ENCODE results near the gene FBXO40. TPM values are rescaled to one million over a fixed set of nuclear protein-coding genes. Genes with fewer than 3 reads are reported as not detected.
"Not testable (repeated sequence)": the region's sequence is repeated elsewhere in the genome, so short reads cannot be mapped to it uniquely, and the experiment has no call there.

Gene FBXO40
- total RNA-seq, 1 experiment from 2014 or later: not detected

DNA sequence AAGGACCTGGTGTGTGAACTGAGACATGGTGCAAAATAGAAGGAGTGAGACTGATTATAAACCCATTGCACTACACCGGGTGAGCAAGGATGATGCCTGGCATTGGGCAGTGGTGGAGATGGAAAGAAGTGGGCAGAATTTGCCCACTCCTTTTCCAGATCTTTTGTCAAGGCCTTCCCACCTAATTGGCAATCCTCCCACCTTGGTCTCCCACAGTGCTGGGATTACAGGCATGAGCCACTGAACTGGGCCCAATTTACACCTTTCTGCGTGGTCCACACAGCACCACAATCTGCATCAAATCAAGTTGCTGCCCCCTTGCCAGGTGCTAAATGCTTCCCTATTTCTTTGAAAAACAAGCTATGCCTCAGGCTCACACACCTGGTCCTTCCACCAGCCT is 5.4 kb downstream of the FBXO40 start:
- DNase-seq (ENCODE audit: low spot score): no peak
- ChIA-PET POLR2A (ENCODE audit: low non-redundant PET) (no interaction called here), CTCF (no interaction called here)
- Histone ChIP-seq H3K4me3 (ENCODE audit: low read depth, low read length, poor library complexity, severe bottlenecking) (no peak overlapping the region), H3K27me3 (replicated peaks; ENCODE audit: insufficient read depth, low read depth, low read length, poor library complexity) (no peaks in the 10 kb centered on the region), H3K27ac (ENCODE audit: low read depth, low read length, poor library complexity, severe bottlenecking) (no peak overlapping the region), H3K9me3 (ENCODE audit: low read depth, low read length, poor library complexity, severe bottlenecking) (no peaks in the 10 kb centered on the region), H3K4me1 (ENCODE audit: insufficient read depth, low read length, poor library complexity, severe bottlenecking) (no peaks in the 10 kb centered on the region), H3K36me3 (ENCODE audit: insufficient read depth, low read length, poor library complexity, severe bottlenecking) (no peaks in the 10 kb centered on the region)
- intact Hi-C loops (cut with micrococcal nuclease; ENCODE audit: unreplicated experiment): no loop called here
- BruUV-seq (replicated peaks): no TSS peak
- TF ChIP-seq, protein P1, sequence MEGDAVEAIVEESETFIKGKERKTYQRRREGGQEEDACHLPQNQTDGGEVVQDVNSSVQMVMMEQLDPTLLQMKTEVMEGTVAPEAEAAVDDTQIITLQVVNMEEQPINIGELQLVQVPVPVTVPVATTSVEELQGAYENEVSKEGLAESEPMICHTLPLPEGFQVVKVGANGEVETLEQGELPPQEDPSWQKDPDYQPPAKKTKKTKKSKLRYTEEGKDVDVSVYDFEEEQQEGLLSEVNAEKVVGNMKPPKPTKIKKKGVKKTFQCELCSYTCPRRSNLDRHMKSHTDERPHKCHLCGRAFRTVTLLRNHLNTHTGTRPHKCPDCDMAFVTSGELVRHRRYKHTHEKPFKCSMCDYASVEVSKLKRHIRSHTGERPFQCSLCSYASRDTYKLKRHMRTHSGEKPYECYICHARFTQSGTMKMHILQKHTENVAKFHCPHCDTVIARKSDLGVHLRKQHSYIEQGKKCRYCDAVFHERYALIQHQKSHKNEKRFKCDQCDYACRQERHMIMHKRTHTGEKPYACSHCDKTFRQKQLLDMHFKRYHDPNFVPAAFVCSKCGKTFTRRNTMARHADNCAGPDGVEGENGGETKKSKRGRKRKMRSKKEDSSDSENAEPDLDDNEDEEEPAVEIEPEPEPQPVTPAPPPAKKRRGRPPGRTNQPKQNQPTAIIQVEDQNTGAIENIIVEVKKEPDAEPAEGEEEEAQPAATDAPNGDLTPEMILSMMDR (conservative IDR thresholded peaks at IDR 0.05; ENCODE audit: low read depth, low read length): no peak
- no peak for TF ChIP-seq EZH2 (IDR thresholded peaks at IDR 0.05; ENCODE audit: borderline replicate concordance, low read depth, low read length, poor library complexity, severe bottlenecking)

DNA sequence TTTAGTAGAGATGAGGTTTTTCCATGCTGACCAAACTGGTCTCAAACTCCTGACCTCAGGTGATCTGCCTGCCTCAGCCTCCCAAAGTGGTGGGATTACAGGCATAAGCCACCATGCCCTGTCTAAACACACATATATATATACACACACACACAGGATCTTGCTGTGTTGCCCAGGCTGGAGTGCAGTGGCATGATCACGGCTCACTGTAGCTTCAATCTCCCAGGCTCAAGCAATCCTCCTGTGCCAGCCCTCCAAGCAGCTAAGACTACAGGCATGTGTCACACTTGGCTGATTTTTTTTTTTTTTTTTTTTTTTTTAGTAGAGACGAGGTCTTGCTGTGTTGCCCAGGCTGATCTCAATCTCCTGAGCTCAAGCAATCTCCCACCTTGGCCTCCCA is 6.7 kb downstream of the FBXO40 start:
- BruUV-seq (replicated peaks); intact Hi-C loops (cut with micrococcal nuclease; ENCODE audit: unreplicated experiment); H3K4me3 ChIP-seq (ENCODE audit: low read depth, low read length, poor library complexity, severe bottlenecking); H3K36me3 ChIP-seq (ENCODE audit: insufficient read depth, low read length, poor library complexity, severe bottlenecking); H3K27me3 ChIP-seq (replicated peaks; ENCODE audit: insufficient read depth, low read depth, low read length, poor library complexity); H3K9me3 ChIP-seq (ENCODE audit: low read depth, low read length, poor library complexity, severe bottlenecking); H3K4me1 ChIP-seq (ENCODE audit: insufficient read depth, low read length, poor library complexity, severe bottlenecking); CTCF ChIA-PET; DNase-seq (ENCODE audit: low spot score); H3K27ac ChIP-seq (ENCODE audit: low read depth, low read length, poor library complexity, severe bottlenecking): not testable (repeated sequence)
- POLR2A ChIA-PET (ENCODE audit: low non-redundant PET): interaction anchor here (0.7 kb wide), 1 partner anchor 235 kb away, joined by 13 read pairs; the partner anchor contains the start of genes EAF2 and IQCB1

DNA sequence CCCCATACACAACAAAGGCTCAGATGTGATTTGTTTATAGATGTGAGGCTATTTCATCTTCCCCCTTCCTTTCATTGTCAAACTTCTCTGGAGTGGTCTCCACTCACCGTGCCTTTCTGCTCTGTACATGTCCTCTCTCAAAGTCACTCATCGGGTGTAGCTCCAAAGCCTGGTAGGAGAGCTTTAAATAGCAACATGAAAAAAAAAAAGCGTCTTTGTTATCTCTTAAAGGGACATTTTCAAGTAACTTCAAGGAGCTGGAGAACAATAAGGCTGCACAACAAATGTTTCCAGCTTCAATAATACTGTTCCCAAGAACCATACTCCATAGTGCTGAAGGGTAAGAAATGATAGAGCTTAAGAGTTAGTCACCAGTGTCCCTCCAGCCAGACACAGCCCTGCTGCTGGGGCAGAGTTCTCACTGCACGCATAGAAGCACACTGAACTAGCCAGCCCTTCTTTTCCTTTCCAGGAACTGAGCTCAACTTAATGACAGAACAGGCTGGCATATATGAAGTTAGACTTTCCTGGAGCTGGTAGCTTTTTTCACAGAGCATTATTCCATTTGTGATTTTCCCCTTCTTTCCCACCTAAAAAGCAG is 8.1 kb downstream of the FBXO40 start:
- ChIA-PET CTCF (no interaction called here), POLR2A (ENCODE audit: low non-redundant PET) (no interaction called here)
- Histone ChIP-seq H3K27me3 (replicated peaks; ENCODE audit: insufficient read depth, low read depth, low read length, poor library complexity) (no peaks in the 10 kb centered on the region), H3K27ac (ENCODE audit: low read depth, low read length, poor library complexity, severe bottlenecking) (no peak overlapping the region), H3K4me1 (ENCODE audit: insufficient read depth, low read length, poor library complexity, severe bottlenecking) (no peaks in the 10 kb centered on the region), H3K4me3 (ENCODE audit: low read depth, low read length, poor library complexity, severe bottlenecking) (no peak overlapping the region), H3K9me3 (ENCODE audit: low read depth, low read length, poor library complexity, severe bottlenecking) (no peaks in the 10 kb centered on the region), H3K36me3 (ENCODE audit: insufficient read depth, low read length, poor library complexity, severe bottlenecking) (no peaks in the 10 kb centered on the region)
- TF ChIP-seq, protein P1 (conservative IDR thresholded peaks at IDR 0.05; ENCODE audit: low read depth, low read length): no peak
- TF ChIP-seq EZH2 (IDR thresholded peaks at IDR 0.05; ENCODE audit: borderline replicate concordance, low read depth, low read length, poor library complexity, severe bottlenecking): no peak
- DNase-seq (ENCODE audit: low spot score): no peak
- intact Hi-C loops (cut with micrococcal nuclease; ENCODE audit: unreplicated experiment): no loop called here
- BruUV-seq (replicated peaks): no TSS peak

DNA sequence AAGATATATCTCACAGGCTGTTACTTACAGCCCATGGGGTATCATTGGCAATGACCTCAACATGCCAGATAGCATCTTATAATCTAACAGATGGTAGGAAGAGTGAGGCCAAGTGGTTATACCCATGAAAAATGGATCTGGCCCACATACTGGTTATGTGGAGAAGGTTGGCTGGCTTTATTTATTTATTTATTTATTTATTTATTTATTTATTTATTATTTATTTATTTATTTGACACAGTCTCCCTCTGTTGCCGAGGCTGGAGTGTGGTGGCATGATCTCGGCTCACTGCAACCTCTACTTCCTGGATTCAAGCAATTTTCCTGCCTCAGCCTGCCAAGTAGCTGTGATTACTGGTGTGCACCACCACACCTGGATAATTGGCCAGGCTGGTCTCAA is 11.6 kb downstream of the FBXO40 start:
- ChIA-PET CTCF (interaction anchor here (1.1 kb wide), 1 partner anchor 26 kb away, joined by 3 read pairs; no protein-coding TSS in a partner anchor), POLR2A (ENCODE audit: low non-redundant PET) (no interaction called here)
- TF ChIP-seq, protein P1 (conservative IDR thresholded peaks at IDR 0.05; ENCODE audit: low read depth, low read length): no peak
- no peak for TF ChIP-seq EZH2 (IDR thresholded peaks at IDR 0.05; ENCODE audit: borderline replicate concordance, low read depth, low read length, poor library complexity, severe bottlenecking)

More for the DNA sequence above, 11.6 kb downstream of the FBXO40 start:
- DNase-seq (ENCODE audit: low spot score): no peak
- Histone ChIP-seq H3K4me1 (ENCODE audit: insufficient read depth, low read length, poor library complexity, severe bottlenecking) (no peaks in the 10 kb centered on the region), H3K27ac (ENCODE audit: low read depth, low read length, poor library complexity, severe bottlenecking) (no peak overlapping the region), H3K4me3 (ENCODE audit: low read depth, low read length, poor library complexity, severe bottlenecking) (no peak overlapping the region), H3K36me3 (ENCODE audit: insufficient read depth, low read length, poor library complexity, severe bottlenecking) (no peaks in the 10 kb centered on the region), H3K27me3 (replicated peaks; ENCODE audit: insufficient read depth, low read depth, low read length, poor library complexity) (no peaks in the 10 kb centered on the region), H3K9me3 (ENCODE audit: low read depth, low read length, poor library complexity, severe bottlenecking) (no peaks in the 10 kb centered on the region)
- intact Hi-C loops (cut with micrococcal nuclease; ENCODE audit: unreplicated experiment): no loop called here
- no TSS peak for BruUV-seq (replicated peaks)
